ENCODE measurements around the gene CALHM5.
A peak's percentile ranks its signal among the peaks of the same experiment; 100 is the strongest.
"Not testable (repeated sequence)": the region's sequence is repeated elsewhere in the genome, so short reads cannot be mapped to it uniquely, and the experiment has no call there.

Gene CALHM5, protein sequence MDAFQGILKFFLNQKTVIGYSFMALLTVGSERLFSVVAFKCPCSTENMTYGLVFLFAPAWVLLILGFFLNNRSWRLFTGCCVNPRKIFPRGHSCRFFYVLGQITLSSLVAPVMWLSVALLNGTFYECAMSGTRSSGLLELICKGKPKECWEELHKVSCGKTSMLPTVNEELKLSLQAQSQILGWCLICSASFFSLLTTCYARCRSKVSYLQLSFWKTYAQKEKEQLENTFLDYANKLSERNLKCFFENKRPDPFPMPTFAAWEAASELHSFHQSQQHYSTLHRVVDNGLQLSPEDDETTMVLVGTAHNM

DNA sequence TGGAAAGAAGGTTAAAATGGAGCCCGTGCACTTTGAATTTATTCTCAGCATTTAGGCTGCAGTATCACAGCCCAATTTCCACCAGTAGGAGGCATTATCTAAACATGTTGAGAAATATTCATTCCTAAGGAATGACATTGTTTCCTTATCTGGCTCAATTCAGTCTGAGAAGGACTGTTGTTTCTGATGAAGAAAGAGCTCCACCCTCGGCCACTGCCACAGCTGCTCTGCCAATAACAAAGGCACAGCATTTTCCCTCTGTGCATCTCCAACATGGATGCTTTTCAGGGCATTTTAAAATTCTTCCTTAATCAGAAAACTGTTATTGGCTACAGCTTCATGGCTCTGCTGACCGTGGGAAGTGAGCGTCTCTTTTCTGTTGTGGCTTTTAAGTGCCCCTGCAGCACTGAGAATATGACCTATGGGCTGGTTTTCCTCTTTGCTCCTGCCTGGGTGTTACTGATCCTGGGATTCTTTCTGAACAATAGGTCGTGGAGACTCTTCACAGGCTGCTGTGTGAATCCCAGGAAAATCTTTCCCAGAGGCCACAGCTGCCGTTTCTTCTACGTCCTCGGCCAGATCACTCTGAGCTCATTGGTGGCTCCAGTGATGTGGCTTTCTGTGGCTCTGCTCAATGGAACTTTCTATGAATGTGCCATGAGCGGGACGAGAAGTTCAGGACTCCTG lies at the start of gene CALHM5:
Gene CALHM5 (plus strand): TSS at position 216 of the 687 bp plus-strand sequence. CDS start 58 bp downstream, at position 274.
- no peak for DNase-seq

DNA sequence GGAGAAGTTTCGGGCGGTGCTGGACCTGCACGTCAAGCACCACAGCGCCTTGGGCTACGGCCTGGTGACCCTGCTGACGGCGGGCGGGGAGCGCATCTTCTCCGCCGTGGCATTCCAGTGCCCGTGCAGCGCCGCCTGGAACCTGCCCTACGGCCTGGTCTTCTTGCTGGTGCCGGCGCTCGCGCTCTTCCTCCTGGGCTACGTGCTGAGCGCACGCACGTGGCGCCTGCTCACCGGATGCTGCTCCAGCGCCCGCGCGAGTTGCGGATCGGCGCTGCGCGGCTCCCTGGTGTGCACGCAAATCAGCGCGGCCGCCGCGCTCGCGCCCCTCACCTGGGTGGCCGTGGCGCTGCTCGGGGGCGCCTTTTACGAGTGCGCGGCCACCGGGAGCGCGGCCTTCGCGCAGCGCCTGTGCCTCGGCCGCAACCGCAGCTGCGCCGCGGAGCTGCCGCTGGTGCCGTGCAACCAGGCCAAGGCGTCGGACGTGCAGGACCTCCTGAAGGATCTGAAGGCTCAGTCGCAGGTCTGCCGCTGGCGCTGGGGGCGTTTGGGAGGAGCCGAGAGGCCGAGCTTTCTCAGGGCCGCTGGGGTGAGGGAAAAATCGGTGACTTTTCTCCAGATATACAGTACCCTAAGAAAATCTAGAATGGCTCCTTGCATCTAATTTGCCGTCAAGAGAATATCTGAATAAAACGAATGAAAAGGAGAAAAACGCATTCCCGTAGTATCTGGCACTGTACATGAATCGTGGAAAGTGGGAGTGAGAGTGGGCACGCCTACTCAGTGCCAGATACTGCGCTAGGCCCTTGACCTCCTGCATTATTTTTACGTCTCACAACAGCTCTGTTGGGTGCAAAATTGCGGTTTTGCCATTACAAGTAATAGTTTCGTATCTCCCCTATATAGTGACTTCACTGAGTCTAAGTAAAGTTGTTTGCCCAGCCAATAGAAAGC lies 49.2 kb upstream of the CALHM5 start:
- peak; percentile 23 for DNase-seq

DNA sequence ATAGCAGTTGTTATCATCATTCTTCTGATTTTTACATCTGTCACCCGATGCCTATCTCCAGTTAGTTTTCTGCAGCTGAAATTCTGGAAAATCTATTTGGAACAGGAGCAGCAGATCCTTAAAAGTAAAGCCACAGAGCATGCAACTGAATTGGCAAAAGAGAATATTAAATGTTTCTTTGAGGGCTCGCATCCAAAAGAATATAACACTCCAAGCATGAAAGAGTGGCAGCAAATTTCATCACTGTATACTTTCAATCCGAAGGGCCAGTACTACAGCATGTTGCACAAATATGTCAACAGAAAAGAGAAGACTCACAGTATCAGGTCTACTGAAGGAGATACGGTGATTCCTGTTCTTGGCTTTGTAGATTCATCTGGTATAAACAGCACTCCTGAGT lies 48.1 kb upstream of the CALHM5 start:
- no peak for DNase-seq

DNA sequence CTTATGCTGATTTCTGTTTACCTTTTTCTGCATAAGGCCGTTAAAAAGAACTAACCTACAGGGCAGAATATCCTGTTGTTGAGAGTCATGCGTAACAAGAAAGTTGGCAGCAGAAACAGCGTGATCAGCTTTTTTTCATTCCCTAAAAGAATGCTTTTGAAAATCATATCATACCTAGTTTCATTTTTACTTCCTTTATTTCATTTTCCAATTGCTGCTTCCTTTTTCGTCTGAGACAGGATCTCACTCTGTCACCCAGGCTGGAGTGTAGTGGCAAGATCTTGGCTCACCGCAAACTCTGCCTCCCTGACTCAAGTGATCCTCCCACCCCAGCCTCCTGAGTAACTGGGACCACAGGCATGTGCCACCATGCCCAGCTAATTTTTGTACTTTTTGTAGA lies 46.2 kb upstream of the CALHM5 start:
- DNase-seq: no peak

DNA sequence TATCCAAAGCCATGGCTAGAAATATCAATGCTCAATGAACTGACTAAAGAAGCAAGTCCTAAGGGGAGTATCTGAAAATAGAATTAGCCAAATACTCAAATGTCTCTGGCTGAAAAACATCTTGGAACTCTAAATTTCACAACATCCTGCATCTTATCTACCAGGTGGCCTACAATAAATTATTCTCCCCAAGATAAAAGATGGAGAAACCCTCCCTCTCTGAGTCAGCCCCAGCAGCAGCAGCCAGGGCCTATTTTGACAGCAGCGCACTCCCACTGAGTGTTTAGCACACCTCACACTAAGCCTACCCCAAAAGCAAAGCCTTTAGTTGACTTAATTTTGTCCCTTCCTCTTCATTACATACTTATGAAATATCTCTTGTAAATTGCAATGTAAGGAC lies 44.3 kb upstream of the CALHM5 start:
- DNase-seq: no peak

DNA sequence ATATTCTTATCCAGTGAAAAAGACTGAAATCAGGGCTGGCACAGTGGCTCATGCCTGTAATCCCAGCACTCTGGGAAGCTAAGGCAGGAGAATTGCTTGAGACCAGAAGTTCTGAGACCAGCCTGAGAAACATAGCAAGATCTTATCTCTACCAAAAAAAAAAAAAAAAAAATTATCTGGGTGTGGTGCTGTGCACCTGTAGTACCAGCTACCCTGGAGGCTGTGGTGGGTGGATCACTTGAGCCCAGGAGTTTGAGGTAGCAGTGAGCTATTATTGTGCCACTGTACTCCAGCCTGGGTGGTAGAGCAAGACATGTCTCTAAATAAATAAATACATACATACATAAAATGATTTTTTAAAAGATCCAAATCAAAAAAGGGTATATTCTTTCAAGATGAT lies 43.9 kb upstream of the CALHM5 start:
- DNase-seq: no peak

DNA sequence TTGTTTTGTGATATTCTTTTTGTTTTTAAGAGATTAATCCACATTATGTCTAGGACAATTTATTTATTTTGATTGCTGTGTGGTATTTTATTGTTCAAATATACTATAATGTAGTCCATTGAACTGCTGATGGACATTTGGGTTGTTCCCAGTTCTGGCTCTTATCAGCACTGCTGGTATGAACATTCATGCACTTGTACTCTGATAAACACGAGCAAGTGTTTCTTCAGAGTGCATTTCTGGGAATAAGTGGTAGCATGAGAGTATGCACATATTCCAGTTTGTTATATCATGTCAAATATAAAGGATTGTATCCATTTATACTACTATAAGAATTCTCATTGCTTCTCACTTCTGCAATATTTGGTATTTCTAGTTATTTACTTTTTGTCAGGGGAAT lies 43.1 kb upstream of the CALHM5 start:
- no peak for DNase-seq

DNA sequence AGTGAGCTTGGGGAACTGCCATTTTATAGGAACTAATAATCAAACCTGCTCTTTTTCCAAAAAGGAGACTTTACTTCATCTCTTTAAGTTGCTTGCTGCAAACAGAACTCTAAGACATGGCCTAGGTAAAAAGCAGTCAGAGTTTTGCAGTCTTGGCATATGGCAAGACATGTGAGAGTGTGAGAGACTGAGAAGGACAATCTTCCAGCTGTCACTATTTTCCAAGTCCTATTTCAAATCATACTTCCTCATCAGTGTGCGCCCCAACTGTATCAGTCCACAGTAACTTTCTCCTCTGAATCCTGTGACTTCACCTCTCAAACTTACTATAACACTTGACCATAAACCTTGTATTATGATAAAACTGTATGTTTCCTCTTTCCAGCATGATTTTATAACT lies 39.9 kb upstream of the CALHM5 start:
- no peak for DNase-seq

DNA sequence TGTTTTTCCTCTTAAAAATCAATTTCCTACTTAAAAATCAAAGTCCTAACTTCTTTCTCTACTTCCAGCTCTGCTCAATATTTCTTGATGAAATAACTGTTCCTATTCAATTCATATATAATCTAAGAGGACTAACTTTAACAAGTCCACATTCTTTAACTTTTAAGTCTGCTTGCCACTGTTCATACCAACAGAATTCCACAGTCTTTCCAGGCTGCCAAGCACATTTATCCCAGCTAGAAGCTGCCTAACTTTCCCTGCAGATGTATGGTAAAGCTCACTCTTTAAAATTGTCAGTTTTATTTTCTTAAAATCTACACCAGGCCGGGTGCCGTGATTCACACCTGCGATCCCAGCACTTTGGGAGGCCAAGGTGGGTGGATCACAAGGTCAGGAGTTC lies 38.7 kb upstream of the CALHM5 start:
- no peak for DNase-seq

DNA sequence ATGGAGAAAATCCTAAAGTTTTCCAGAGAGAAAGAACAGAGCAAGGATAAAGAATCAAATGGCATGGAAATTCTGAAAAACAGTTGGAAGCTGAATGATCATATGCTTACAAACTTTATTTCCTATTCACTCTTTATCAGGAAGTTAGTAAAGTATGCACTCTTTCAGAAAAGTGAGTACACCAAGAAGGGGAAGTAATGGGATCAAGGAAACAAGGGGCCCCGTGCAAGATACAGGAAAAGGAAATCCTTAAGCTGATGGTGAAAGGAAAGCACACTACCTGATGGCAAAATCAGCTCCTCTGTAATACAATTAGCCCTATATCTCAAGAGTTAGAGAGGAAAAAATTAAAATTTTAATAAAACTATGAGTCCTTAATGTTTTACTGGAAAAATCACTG lies 36.3 kb upstream of the CALHM5 start:
- no peak for DNase-seq

DNA sequence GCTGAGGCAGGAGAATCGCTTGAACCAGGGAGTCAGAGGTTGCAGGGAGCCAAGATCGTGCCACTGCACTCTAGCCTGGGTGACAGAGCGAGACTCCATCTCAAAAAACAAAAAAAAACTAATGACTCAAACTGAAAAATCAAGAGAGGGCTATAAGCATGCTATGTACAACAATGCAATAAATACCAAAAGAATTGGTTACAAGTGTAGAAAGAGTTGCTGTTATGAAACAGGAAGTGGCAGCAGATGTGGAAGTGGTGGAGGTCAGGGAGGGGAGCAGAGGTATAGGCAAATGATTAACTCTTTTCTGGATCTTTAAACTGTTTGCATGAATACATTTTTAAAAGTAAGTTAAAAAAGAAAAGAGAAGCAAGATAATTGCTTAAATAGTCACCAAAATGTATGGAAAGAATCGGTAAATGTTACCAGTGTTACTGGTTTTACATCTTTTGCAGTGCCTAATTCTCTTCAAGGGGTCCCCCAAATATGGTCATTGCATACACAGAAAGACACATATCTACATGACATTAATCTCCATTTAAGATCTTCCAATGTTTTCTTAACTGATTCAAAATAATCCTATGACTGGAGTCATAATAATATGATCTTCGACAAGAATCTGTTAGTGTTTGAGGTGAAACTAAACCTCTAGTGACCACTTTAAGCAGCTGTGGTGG lies 35.3 kb upstream of the CALHM5 start:
- DNase-seq: no peak

DNA sequence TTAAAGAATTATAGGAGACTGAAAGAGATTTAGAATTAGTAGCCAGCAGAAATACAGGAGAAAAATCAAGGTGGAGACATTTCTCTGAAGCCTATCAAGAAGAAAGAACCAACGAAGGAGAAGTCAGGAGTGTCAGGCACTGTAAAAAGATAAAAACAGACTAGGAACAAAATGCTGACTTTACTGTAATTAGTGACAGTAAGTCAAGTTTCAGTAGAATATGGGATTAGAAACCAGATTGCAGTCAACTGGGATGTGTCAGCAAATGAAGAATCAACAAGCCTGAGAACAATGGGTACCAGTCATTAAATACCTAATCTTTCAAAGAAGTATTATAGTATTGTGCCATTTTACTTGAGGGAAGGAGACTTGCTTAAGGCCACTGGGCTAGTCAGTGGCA lies 28.7 kb upstream of the CALHM5 start:
- no peak for DNase-seq

DNA sequence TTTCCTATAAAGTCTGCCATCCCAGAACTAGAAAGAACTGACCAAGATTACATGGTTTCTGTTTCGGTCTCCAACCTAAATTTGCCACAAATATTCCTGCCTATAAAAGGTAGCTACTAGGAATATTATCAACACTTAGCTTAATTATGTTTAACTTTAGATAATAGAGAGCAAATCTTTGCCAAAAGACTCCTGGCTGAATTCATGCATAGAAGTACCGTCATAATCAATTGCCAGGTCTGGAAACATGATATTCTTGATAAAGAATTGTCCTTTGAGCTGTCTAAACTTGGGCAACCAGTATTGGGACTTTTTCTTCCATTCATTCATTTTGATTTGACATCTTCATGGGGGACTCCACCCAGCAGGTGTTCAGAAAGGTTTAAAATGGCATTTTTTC lies 27.8 kb upstream of the CALHM5 start:
- no peak for DNase-seq

DNA sequence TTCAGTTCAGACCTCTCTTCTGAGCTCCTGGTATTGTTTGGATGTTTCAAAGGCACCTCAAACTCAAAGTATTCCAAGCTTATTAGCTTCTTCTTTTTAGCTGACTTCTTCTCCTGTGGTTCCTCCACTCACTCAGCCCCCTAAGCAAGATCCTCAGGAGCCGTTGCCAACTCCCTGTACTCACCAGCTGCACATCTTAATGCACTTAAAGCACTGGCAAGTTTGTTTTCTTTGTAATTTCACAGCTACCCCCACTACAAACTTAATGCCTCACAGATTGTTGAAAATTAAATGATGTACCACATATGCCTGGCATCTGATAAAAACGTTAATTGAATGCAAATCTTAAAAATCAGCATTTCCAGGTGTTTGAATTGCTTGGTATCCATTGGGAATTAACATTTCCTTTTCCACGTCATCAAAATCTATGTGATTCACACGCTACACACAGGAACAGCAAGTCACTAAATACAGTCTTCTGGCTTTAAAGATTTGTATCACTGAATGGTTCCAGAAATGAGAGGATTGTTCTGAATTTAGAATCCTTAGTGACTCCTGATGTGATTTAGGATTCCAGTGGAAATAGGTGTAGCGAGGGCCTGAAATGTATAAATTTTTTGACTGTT lies 25.8 kb upstream of the CALHM5 start:
- no peak for DNase-seq

DNA sequence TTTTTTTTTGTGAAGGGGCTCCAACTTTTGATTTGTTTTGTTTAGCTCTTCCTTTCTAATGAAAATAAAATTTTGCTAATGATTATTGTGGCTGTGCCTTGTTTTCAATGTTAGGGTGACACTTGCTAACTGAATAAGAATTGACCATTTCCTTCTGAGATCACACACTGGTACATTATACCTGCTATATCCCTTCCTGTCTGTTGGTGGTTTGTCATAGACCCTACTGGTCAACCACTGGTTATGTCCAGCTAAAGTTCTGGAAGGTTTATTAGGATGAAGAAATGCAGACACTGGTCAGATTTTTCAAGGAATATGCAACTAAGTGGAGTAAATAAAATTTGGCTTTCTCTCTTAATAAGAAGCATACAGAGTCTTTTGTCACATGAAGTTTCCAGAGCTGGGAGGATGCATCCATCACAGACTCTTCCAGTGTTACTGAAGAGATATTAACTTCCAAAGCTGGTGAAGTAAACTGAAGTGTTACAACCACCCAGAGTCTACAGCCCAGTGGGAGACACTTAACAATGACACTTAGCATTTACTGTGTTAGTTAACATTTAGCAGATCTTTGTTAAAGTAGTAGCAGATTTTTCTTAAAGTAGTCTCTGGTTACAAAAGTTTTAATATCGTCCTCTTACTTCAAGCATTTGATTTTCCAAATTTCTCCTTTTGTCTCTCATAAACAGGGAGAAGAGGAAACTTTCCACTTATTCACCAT lies 19.7 kb upstream of the CALHM5 start:
- DNase-seq: no peak

DNA sequence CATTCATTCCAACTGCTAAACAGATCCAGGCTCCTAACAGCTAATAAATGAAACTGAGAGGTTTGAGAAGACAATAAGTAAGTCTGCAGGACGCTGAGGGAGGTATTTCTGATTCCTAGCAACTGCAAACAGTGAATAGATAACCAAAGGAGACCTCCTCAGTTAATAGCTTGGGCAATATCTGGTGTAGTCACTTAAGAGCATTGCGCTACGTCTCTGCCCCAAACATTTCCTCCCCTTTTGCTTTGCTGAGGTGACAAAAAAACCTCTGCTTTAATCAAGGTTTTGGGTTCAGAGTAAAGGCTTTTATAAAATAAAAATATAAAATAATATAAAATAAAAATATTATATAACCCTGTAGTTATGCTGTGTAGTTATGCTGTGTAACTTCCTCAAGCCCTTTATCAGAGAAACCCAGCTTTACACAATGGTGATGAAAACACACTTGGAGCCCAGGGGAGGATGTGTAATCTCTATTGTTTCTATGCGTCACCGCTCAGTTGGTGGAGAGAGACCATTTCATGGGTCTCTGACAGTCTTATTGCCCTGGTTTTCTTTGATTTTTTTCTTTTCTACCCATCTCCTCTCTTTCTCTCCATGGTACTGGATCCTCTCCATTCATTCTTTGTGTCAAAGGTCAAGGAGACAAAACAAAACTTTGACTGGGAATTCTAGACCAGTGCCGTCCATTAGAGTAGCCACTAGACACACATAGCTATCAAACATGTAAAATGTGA lies 18.9 kb upstream of the CALHM5 start:
- no peak for DNase-seq

DNA sequence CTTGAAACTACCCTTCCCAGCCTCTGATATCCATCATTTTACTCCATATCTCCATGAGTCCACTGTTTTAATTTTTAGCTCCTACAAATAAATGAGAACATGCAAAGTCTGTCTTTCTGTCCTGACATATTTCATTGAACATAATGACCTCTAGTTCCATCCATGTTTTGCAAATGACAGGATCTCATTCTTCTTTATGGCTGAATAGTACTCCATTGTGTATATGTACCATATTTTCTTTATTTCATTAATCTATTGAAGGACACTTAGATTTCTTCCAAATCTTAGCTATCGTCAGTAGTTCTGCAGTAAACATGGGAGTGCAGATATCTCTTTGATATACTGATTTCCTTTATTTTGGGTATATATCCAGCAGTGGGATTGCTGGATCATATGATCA lies 16.3 kb upstream of the CALHM5 start:
- not testable (repeated sequence) for DNase-seq

DNA sequence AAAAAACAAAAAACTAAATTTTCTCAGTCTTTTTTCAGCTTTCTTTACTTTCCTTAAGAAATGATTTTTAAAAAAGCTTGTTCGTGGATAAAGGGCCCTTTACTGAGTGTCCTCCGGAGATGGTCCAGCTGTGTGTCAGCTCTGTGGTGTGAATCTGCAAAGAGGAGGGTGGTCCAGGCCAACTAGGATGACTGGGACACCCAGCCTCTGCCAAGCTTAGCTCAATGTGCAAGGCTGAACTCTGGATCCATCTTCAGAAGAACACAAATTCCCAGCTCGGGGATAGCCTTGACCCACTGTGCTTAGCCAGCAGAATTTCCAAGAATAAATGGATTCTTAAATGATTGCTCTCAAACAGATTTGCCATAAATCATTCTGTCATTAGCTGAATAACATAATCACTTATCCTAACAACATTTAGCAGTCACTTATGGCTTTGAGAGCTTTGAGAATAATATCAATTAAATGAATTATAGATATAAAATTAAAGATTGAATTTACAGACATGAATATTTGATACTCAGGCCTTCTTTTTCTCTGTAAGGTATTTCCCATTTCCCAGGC lies 14.2 kb upstream of the CALHM5 start:
- no peak for DNase-seq

DNA sequence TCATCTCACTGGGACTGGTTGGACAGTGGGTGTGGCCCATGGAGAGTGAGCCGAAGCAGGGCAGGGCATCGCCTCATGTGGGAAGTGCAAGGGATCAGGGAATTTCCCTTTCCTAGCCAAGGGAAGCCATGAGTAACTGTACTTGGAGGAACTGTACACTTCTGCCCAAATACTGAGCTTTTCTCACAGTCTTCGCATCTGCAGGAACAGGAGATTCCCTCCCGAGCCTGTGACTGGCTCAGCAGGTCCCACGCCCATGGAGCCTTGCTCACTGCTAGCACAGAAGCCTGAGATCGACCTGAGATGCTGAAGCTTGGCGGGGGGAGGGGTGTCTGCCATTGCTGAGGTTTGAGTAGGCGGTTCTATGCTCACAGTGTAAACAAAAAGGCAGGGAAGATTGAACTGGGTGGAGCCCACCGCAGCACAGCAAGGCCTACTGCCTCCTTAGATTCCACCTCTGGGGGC lies 10.4 kb upstream of the CALHM5 start:
- no peak for DNase-seq

DNA sequence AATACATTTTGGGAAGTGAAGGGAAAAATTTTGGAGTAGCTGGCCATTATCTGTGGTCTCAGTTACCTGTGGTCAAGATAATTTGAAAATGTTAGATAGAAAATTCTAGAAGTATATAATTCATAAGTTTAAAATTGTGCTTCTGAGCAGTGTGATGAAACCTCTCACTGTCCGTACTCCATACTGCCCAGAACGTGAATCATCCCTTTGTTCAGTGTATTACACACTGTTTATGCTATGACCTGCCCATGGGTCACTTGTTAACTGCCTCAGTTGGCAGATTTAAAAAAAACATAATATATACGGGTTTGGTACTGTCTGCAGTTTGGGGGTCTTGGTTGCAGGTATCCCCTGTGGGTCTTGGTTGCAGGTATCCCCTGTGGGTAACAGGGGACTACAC lies 4.1 kb upstream of the CALHM5 start:
- DNase-seq: no peak

DNA sequence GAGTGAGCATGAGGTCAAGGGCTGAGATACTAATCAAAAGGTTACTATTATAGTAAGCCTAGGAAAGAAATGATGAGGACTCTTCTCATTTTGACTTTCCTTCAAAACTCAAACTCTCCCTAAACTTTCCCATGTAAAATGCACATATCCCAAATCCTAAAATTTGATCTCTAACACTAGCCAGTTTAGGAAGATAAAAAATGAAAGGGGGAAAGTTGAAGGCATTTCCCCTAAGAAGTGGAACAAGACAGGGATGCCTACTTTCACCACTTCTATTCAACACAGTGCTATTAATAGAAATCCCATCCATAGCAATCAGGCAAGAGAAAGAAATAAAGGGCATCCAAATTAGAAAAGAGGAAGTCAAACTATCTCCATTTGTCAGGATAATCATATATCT lies 2.9 kb upstream of the CALHM5 start:
- no peak for DNase-seq
